Middle frontal gyrus (tissue), 1 donor: Measurements from ENCODE around the gene LHX6.

Experiments
- DNase-seq: peaks from one replicate; pipeline ENCODE4 v3.0.0-alpha.2; 2015; ENCODE audit warnings: low spot score; ENCODE audit errors: extremely low spot score

The LHX6 gene

GRCh38 chr9:122216798-122217418 lies 11.8 kb downstream of the LHX6 start:
- no peak for DNase-seq

GRCh38 chr9:122216138-122216797 lies 12.5 kb downstream of the LHX6 start:
- DNase-seq: no peak

DNA sequence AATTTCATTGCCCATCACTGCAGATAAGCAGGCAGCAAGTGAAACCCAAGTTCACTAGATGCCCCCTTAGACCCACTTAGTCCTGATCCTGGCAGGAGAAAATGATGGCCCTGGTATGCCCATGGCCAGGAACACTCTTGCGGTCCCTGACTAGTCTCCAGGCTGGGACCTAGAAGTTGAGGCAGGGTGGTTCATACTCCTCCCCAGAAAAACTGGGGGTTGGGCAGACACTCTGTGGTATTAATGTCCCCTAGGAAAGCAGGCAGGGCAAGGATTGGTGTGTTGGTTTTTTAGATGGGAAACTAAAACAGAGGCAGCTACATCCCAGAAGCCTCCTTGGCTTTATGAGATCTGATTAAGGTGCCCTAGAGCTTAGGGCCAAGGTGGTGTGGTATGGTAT lies 13.1 kb downstream of the LHX6 start:
- no peak for DNase-seq

DNA sequence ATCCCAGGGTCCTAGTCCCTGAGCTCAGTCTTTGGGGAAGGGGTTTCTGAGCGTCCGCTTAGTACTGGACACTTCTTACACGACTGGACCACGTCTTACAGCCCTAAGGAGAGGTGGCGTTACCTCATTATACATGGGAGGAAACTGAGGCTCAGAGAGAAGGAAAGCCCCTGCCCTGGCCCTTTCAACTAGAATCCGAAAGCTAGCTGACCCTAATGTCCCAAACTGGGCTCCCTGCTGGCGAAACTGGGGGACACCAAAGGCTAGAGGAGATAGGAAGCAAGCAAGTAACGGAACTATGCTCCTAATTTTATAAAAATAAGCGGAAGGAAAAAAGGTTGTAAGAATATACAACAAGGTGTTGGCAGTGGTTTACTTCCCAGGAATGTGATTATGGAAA lies 14.2 kb downstream of the LHX6 start:
- DNase-seq: no peak

DNA sequence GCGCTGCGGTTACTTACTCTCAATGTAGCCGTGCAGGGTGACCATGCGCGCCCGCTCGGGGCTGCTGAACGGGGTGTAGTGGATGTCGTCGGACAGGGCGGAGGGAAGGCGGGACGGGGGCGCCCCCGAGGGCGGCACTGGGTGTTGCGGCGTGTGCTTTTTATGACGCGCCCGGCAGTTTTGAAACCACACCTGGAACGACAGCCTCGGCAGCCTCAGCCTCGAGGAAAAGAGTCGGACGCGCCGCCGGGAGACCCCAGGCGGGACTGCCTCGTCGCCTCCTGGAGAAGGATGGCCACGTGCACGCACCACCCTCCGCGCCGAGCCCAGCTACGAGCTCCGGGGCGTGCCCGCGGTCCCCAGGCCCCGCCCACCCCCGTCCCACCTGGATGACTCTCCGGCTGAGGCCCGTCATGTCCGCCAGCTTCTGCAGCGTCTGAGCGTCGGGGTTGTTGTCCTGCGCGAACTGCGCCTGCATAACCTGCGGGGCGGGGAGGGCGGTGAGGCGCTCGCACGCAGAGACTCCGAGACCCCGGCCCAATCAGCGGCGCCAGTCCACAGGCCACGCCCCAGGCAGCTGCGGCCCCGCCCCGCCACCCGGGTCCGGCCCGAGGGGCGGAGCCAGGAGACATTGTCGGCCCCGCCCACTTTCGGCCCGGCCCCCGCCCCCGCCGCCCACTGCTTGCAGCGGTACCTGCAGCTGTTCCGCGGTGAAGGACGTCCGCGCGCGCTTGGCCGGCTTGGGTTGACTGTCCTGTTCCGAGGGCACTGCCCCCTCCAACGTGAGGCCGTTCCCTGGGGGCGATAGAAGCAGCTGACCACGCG lies 15.0 kb downstream of the LHX6 start:
- no peak for DNase-seq

DNA sequence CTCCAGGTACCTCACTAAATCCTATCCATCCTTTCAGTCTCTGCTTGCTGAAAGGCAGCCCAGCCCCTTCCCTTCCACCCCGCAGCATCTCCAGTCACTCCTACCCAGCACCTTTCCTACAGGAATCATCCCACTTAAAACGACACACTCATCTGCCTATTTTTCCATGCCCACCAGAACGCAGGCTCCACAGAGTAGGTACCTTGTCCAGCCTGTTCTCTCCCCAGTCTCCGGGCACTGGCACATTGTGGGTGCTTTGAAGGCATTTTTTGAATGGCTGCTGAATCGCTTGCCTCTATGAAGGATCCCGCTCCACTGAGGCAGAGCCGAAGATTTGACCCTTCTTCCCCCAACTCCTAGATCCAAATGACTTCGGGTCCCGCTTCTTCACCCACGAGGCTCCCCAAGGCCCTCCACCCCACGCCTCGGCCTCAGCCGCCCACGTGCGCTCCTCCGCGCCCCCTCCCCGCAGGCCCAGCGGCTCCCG lies 15.6 kb downstream of the LHX6 start:
- no peak for DNase-seq

- DNase-seq: no peak
Observed at GRCh38 chr9:122212473-122213004, 16.2 kb downstream of the LHX6 start.

DNA sequence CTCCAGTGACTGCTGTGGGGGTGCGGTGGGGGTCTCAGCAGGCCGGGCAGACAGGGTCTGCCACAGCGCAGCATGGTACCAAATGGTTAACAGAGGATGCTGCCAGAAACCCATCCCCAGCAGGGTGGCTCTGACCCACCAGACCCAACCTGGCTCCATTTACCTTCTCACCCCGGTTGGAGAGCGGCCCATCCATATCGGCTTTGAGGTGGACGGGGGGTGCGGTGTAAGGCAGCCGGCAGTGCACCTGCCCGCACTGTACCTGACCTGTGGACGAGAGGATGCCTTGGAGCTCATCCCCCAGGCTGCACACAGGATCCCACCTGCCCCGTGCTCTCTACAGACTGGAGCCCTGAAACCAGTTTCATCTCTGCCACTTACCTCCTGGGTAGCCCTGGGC lies 19.3 kb downstream of the LHX6 start:
- DNase-seq: no peak

GRCh38 chr9:122207096-122207495 lies 21.7 kb downstream of the LHX6 start:
- DNase-seq: no peak

- no peak for DNase-seq
Observed at GRCh38 chr9:122206118-122207046, 22.4 kb downstream of the LHX6 start.

GRCh38 chr9:122205176-122205575 lies 23.6 kb downstream of the LHX6 start:
- no peak for DNase-seq

DNA sequence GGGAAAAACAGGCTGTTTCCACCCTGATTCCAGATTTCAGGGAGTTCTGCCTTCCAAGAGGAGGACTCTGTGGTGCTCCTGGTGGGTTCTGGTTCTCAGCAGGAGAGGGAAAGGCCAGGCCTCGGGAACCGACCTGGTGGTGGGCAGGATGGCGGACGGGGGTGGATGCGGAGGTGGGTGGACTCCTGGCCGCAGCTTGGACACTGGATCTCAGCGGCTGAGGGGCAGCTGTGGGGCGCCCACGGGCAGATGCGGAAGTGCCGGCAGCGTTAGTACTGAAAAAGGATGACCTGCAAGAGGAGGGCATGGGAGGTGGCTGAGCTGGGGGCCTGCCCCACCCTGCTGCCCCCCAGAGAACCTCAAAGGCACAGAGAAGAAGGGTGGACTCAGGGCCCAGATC lies 24.3 kb downstream of the LHX6 start:
- no peak for DNase-seq

- DNase-seq: no peak
Observed at GRCh38 chr9:122204055-122204454, 24.7 kb downstream of the LHX6 start.

DNA sequence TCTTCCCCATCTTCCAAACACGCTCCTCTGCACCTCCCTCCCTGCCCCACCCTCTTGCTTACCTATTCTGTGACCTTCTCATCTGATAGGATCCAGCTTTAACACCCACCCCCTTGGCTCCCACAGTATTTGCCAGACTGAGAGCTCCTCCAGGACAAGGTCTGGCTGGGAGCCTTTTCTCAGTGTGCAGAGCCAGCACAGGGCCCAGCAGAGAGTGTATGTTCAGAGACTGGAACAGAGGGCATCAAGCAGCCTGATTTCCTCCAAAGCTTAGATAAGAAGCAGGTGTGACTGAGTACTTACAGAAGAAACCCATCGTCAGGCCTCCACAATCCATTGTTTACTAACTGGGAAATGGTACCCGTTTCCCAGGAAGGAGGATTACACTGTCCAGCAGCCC lies 26.6 kb downstream of the LHX6 start:
- no peak for DNase-seq

DNA sequence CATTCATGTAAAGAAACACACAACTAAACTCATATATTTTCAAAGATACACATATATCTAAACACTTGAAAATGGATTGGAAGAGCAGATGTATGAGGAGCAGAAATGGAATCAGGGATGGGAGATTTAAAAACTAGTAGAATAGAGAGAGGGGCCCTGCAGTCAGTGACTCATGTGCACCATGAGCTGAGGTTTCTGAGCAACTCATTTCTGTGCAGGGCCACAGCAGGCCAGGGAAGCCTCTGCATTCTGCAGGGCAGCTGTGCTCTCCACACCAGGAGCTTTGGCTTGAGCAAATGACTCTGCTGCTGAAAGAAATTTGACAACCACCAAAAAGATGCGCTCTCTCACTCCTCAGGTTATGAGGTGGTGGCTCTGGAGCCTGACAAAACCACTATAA lies 27.1 kb downstream of the LHX6 start:
- no peak for DNase-seq

DNA sequence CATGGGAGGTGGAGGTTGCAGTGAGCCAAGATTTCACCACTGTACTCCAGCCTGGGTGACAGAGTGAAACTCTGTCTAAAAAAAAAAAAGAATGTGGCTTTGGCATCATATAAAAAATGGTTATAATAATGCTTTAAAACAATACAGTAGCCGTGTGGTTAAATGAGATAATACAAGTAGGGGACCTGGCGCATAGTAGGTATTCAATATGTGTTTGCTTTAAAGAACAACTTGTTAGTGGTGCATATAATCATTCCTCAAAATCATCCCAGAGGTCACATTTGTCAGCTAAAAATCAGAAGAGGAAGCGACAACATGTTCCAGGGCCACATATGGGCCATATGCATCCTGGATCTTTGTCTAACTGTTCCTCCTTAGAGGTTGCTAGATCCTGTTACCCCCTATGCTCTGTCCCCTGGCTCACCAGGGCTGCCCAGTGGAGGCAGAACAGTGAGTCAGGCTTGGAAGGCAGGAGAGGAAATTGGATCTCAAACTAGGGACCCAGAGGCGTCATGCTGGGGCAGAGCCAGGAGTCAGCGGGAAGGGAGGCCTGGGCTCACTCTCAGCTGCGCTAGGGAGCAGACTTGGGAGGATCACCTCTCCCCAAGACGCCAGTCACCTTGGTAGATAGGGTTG lies 27.7 kb downstream of the LHX6 start:
- no peak for DNase-seq

GRCh38 chr9:122197882-122198281 lies 30.9 kb downstream of the LHX6 start:
- DNase-seq: no peak

GRCh38 chr9:122197426-122197825 lies 31.3 kb downstream of the LHX6 start:
- no peak for DNase-seq

- no peak for DNase-seq
Observed at GRCh38 chr9:122195875-122196274, 32.9 kb downstream of the LHX6 start.

DNA sequence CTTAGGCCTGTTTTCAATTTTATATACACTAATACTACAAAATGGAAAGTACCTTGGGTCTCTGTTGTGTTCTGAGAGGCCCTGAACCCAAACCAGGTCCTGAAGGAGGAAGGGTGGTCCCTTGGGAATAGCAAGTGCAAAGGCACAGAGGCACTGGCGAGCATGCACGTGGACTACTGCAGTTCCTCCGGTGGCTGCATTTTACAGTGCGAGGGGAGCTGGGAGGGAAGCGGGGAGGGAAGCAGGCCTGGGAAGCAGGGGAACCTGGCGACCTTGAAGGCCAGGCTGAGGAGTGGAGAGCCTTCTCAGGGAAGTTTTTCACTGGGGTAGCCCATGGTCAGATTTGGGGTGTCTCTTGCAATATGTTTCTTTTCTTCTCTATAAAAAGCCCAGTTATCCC lies 35.1 kb downstream of the LHX6 start:
- DNase-seq: no peak
